H1 (cell line): ENCODE results near the gene DLG4. TPM values are rescaled to one million over a fixed set of nuclear protein-coding genes. Genes with fewer than 3 reads are reported as not detected.

Experiments used
- CTCF ChIA-PET: fragments of 300-600 bp; sonication (Branson Sonifier 250); formaldehyde crosslinking; loops from one replicate; lab custom pipeline; 2021; ENCODE audit not compliant: partially characterized antibody; lab: Charles Lee
- POLR2A ChIA-PET: fragments of 300-600 bp; sonication (Branson Sonifier 250); formaldehyde crosslinking; loops from one replicate; lab custom pipeline; 2021; ENCODE audit warnings: inconsistent platforms; ENCODE audit not compliant: partially characterized antibody; lab: Charles Lee
- DNase-seq, 2 experiments: peaks; one replicate each; pipeline versions ENCODE4 v3.0.0 to v3.0.0-alpha.2; 2010 to 2022; ENCODE audit warnings: low spot score in 2 of 2, low read depth in 1 of 2, mixed read lengths in 1 of 2
- FAIRE-seq: peaks from 2 replicates; lab custom pipeline; 2011; peaks lifted over from hg19 to GRCh38; lab: Jason Lieb, UNC
- H2AFZ ChIP-seq: 2 replicates; pipeline ENCODE4 v1.8.1; 2012; ENCODE audit warnings: low read length, inconsistent platforms
- H2AK5ac ChIP-seq: 2 replicates; pipeline ENCODE4 v1.6.1; 2013; ENCODE audit warnings: low read depth, low read length
- H2BK120ac ChIP-seq: replicated peaks from 2 replicates; pipeline ENCODE3; 2013; ENCODE audit warnings: low read depth, low read length, inconsistent platforms
- H2BK12ac ChIP-seq: 2 replicates; pipeline ENCODE4 v1.6.1; 2013; ENCODE audit warnings: low read depth, low read length
- H2BK15ac ChIP-seq: 2 replicates; pipeline ENCODE4 v1.6.1; 2013; ENCODE audit warnings: low read length
- H2BK20ac ChIP-seq: 2 replicates; pipeline ENCODE4 v1.6.1; 2013; ENCODE audit warnings: low read length
- H2BK5ac ChIP-seq: 2 replicates; pipeline ENCODE4 v1.6.1; 2013; ENCODE audit warnings: low read depth, low read length
- H3K14ac ChIP-seq: 2 replicates; pipeline ENCODE4 v1.6.1; 2013; ENCODE audit warnings: inconsistent platforms; ENCODE audit not compliant: insufficient read length
- H3K18ac ChIP-seq: 2 replicates; pipeline ENCODE4 v1.6.1; 2013; ENCODE audit warnings: low read length; ENCODE audit errors: extremely low read depth
- H3K23ac ChIP-seq: 2 replicates; pipeline ENCODE4 v1.6.1; 2013; ENCODE audit warnings: inconsistent platforms; ENCODE audit not compliant: insufficient read length
- H3K23me2 ChIP-seq: 2 replicates; pipeline ENCODE4 v1.6.1; 2013; ENCODE audit warnings: low read depth, low read length
- H3K27ac ChIP-seq: 2 replicates; pipeline ENCODE4 v1.6.1; 2011; ENCODE audit warnings: low read depth, low read length, inconsistent platforms
- H3K27me3 ChIP-seq, 4 experiments: replicated peaks in 1 of 4; 1 replicate in 1 of 4; 2 replicates in 3 of 4; pipeline versions ENCODE4 v1.6.1 to v1.8.1; 2011 to 2013; ENCODE audit warnings: low read length in 3 of 4, mild to moderate bottlenecking in 3 of 4, inconsistent platforms in 2 of 4, mixed read lengths in 2 of 4, moderate library complexity in 1 of 4; ENCODE audit not compliant: control insufficient read depth in 3 of 4, insufficient read depth in 3 of 4; ENCODE audit errors: extremely low read depth in 1 of 4
- H3K36me3 ChIP-seq, 4 experiments: 2 replicates each; pipeline versions ENCODE4 v1.6.1 to v1.8.1; 2011 to 2013; ENCODE audit warnings: mild to moderate bottlenecking in 4 of 4, low read length in 3 of 4, moderate library complexity in 2 of 4, control low read depth in 1 of 4, inconsistent platforms in 1 of 4; ENCODE audit not compliant: insufficient read depth in 4 of 4, control insufficient read depth in 2 of 4
- H3K4ac ChIP-seq: replicated peaks from 2 replicates; pipeline ENCODE3; 2013; ENCODE audit warnings: low read length, low read depth, mixed read lengths, inconsistent platforms; ENCODE audit not compliant: insufficient read length
- H3K4me1 ChIP-seq, 4 experiments: replicated peaks in 1 of 4; 1 replicate in 1 of 4; 2 replicates in 3 of 4; pipeline versions ENCODE4 v1.6.1 to v1.8.1; 2011 to 2013; ENCODE audit warnings: low read length in 3 of 4, inconsistent platforms in 2 of 4, mixed read lengths in 1 of 4; ENCODE audit not compliant: insufficient read depth in 4 of 4, control insufficient read depth in 3 of 4
- H3K4me2 ChIP-seq, 2 experiments: 2 replicates each; pipeline versions ENCODE4 v1.6.1 to v1.8.1; 2011 to 2013; ENCODE audit warnings: low read depth in 2 of 2, low read length in 2 of 2, control low read depth in 1 of 2, inconsistent platforms in 1 of 2, mild to moderate bottlenecking in 1 of 2; ENCODE audit not compliant: insufficient read depth in 1 of 2
- H3K4me3 ChIP-seq, 4 experiments: fragments of 200-600, 300-600 bp in 1 of 4; sonication (generic), shearing (Covaris generic), sonication (Bioruptor Twin) in 1 of 4; 2 replicates each; pipeline versions ENCODE4 v1.5.1 to v1.8.1; 2011 to 2016; ENCODE audit warnings: low read length in 4 of 4, low read depth in 3 of 4, control low read depth in 2 of 4, inconsistent platforms in 2 of 4, mild to moderate bottlenecking in 2 of 4, mixed read lengths in 1 of 4, moderate library complexity in 1 of 4; ENCODE audit not compliant: insufficient read depth in 2 of 4; ENCODE audit errors: extremely low read depth in 1 of 4
- H3K56ac ChIP-seq: replicated peaks from 2 replicates; pipeline ENCODE3; 2013; ENCODE audit warnings: low read depth, mild to moderate bottlenecking, mixed read lengths, low read length, inconsistent platforms; ENCODE audit not compliant: insufficient read length
- H3K79me1 ChIP-seq: 2 replicates; pipeline ENCODE4 v1.6.1; 2013; ENCODE audit warnings: low read depth, low read length, control low read depth
- H3K79me2 ChIP-seq, 2 experiments: 2 replicates each; pipeline versions ENCODE4 v1.6.1 to v1.8.1; 2012 to 2013; ENCODE audit warnings: low read length in 2 of 2, mild to moderate bottlenecking in 2 of 2, inconsistent platforms in 1 of 2; ENCODE audit not compliant: insufficient read depth in 2 of 2, control insufficient read depth in 1 of 2
- H3K9ac ChIP-seq, 4 experiments: replicated peaks in 1 of 4; 1 replicate in 1 of 4; 2 replicates in 3 of 4; pipeline versions ENCODE4 v1.6.1 to v1.8.1; 2011 to 2013; ENCODE audit warnings: low read depth in 3 of 4, low read length in 3 of 4, control low read depth in 2 of 4, mild to moderate bottlenecking in 2 of 4, moderate library complexity in 2 of 4, inconsistent platforms in 1 of 4; ENCODE audit errors: extremely low read depth in 1 of 4
- H3K9me3 ChIP-seq, 2 experiments: 2 replicates each; pipeline versions ENCODE4 v1.6.1 to v1.8.1; 2012 to 2013; ENCODE audit warnings: mild to moderate bottlenecking in 2 of 2, moderate library complexity in 2 of 2, control low read depth in 1 of 2, inconsistent platforms in 1 of 2, low read depth in 1 of 2, low read length in 1 of 2, mixed read lengths in 1 of 2; ENCODE audit not compliant: insufficient read depth in 2 of 2
- H4K20me1 ChIP-seq, 2 experiments: replicated peaks in 1 of 2; 2 replicates each; pipeline versions ENCODE3 to v1.8.1; 2011 to 2013; ENCODE audit warnings: inconsistent platforms in 2 of 2, low read length in 2 of 2, mild to moderate bottlenecking in 1 of 2; ENCODE audit not compliant: insufficient read depth in 2 of 2, control insufficient read depth in 1 of 2
- H4K5ac ChIP-seq: 2 replicates; pipeline ENCODE4 v1.6.1; 2013; ENCODE audit warnings: low read length, low read depth, mixed read lengths, inconsistent platforms; ENCODE audit not compliant: insufficient read length
- H4K8ac ChIP-seq: 2 replicates; pipeline ENCODE4 v1.8.0; 2013; ENCODE audit warnings: mild to moderate bottlenecking, moderate library complexity, low read length, inconsistent platforms; ENCODE audit not compliant: insufficient read depth; ENCODE audit errors: extremely low read depth
- H4K91ac ChIP-seq: replicated peaks from 2 replicates; pipeline ENCODE3; 2013; ENCODE audit warnings: low read length, mixed read lengths, inconsistent platforms; ENCODE audit not compliant: insufficient read length
- HDAC2 ChIP-seq, 2 experiments: fragments of 300-600 bp in 1 of 2; sonication (generic) in 1 of 2; IDR thresholded peaks; 2 replicates each; pipeline ENCODE4 v1.6.1; 2011 to 2012; ENCODE audit warnings: low read depth in 2 of 2, low read length in 2 of 2, mild to moderate bottlenecking in 2 of 2, moderate library complexity in 2 of 2, borderline replicate concordance in 1 of 2, inconsistent platforms in 1 of 2
- MAFK ChIP-seq: IDR thresholded peaks from 2 replicates; pipeline ENCODE4 v1.6.1; 2012; ENCODE audit warnings: low read depth, mild to moderate bottlenecking, improper control_type of control experiment, low read length
- PHF8 ChIP-seq: fragments of 200-600 bp; sonication (generic); conservative IDR thresholded peaks from 2 replicates; pipeline ENCODE4 v1.7.1; 2012; ENCODE audit warnings: low read depth, mild to moderate bottlenecking, inconsistent platforms, low read length, moderate library complexity
- POLR2A ChIP-seq, 2 experiments: IDR thresholded peaks; 1 replicate in 1 of 2; 2 replicates in 1 of 2; pipeline ENCODE4 v1.6.1; 2011; ENCODE audit warnings: low read depth in 2 of 2, low read length in 2 of 2, mild to moderate bottlenecking in 2 of 2; ENCODE audit errors: control extremely low read depth in 1 of 2
- POLR2AphosphoS5 ChIP-seq: IDR thresholded peaks from 2 replicates; pipeline ENCODE4 v1.6.1; 2011; ENCODE audit warnings: low read depth, low read length
- RBBP5 ChIP-seq: IDR thresholded peaks from 2 replicates; pipeline ENCODE4 v1.7.1; 2012; ENCODE audit warnings: low read depth, mild to moderate bottlenecking, inconsistent platforms, low read length, moderate library complexity, borderline replicate concordance
- SAP30 ChIP-seq: fragments of 300-600 bp; sonication (generic); IDR thresholded peaks from 2 replicates; pipeline ENCODE4 v1.7.1; 2012; ENCODE audit warnings: low read length, moderate library complexity, mild to moderate bottlenecking, inconsistent platforms; ENCODE audit not compliant: insufficient read depth, insufficient replicate concordance
- TAF1 ChIP-seq: IDR thresholded peaks from 2 replicates; pipeline ENCODE4 v1.6.1; 2011; ENCODE audit warnings: mild to moderate bottlenecking, low read depth, low read length
- TAF7 ChIP-seq: optimal IDR thresholded peaks from 2 replicates; pipeline ENCODE3; 2011; ENCODE audit warnings: low read depth, mild to moderate bottlenecking, inconsistent platforms, low read length, moderate library complexity, borderline replicate concordance
- WGBS, 2 experiments: shearing (Covaris generic) in 1 of 2; methylation state at CpG; one replicate each; pipeline versions ENCODE4 v1.1.6 to v1.1.7; 2013 to 2015; ENCODE audit warnings: low lambda C conversion rate in 2 of 2, mixed read lengths in 2 of 2, inconsistent platforms in 1 of 2, low coverage in 1 of 2, missing lambda C conversion rate in 1 of 2; ENCODE audit not compliant: insufficient replicate concordance in 2 of 2, insufficient coverage in 1 of 2, insufficient read length in 1 of 2; ENCODE audit errors: extremely low coverage in 1 of 2, missing lambda C conversion rate in 1 of 2; 5-methylcytosine and 5-hydroxymethylcytosine counted together
- polyA plus RNA-seq, 7 experiments: library from polyadenylated mRNA; depleted of rRNA in 3 of 7; stranded (reverse) in 5 of 7; unstranded in 2 of 7; fragments of >200 nt in 5 of 7; fragments of 200-250 nt in 2 of 7; gene quantifications; 1 replicate in 5 of 7; 2 replicates in 1 of 7; 4 replicates in 1 of 7; pipeline versions ENCODE4 v1.2.1 to v1.2.3, GENCODE V29; 2011 to 2013; ENCODE audit warnings: missing spikeins in 2 of 7, mixed read lengths in 2 of 7
- total RNA-seq: library from RNA; stranded (reverse); fragmentation: NEBNext Ultra II Directional; extraction: Animal tissue kit (Norgen Biotek cat#: 25700); gene quantifications from 2 replicates; pipeline ENCODE4 v1.2.1, GENCODE V29; 2021
- TF ChIP-seq, protein P1 (sequence below): IDR thresholded peaks from 2 replicates; pipeline ENCODE4 v1.6.1; 2012; ENCODE audit warnings: inconsistent platforms

The DLG4 gene
- total and polyA plus RNA-seq, 2 of the 8 experiments (the other 6 are each of a cell fraction or from before 2014, with no cell fraction given), result 18.9 to 45.9 TPM

DNA sequence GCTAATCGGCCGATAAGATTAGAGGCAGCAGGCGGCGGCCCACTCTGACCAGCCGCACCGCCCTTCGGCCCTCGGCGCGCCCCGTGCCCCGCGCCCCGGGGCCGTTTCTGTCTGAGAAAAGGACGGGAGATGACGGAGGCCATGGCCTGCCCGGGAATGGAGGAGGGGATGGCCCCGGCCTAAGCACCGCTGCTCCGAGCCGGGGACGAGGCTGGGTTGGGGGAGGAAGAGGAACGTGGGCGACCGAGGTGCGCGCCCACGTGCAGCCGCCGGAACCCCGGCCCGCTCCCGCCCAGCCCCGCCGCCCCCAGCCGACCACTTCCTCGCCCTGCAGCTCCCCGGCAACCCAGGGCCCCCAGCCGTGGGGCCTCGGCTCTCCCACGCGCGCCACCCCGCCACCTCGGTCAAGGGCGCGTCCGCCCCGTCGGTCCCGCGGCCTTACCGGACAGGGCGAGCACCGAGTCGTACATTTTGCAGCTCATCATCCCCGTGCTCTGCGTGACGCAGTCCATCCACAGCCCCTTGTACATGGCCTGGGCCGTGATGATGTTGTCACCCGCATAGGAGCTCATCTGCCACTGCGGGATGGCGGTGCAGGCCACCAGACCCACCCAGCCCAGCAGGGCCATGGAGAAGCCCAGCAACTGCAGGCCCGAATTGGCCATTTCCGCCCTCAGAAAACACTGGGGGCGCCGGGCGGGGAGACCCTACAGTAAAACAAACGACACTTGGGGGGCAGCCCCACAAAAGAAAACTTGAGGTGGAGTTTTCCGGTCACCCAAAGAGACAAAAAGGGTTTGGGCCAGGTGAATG is 41.9 kb upstream of the DLG4 start:
- FAIRE-seq, result no peak
- Histone ChIP-seq H3K27me3 (no peaks in the 10 kb centered on the region), H3K4me2 (peak overlapping the region; percentile 91 to 97), H3K56ac (peak overlapping the region; percentile 61), H3K9ac (peak overlapping the region; percentile 94 to 98 (median 98)), H2BK12ac (peak overlapping the region; percentile 98), H3K4me3 (peak overlapping the region; percentile 93 to 98 (median 96)), H3K79me2 (peaks cover 0 to 31% of the 10 kb centered on the region in 2 experiments; a peak in 2 of 4 replicates), H2AK5ac (peak overlapping the region; percentile 99; the same call in 1 of the 2 replicates), H4K91ac (peak overlapping the region; percentile 95), H2BK15ac (no peak overlapping the region), H3K4ac (peak overlapping the region; percentile 96), H3K36me3 (peaks cover 0 to 31% (median 12%) of the 10 kb centered on the region in 4 experiments; a peak in 5 of 8 replicates), H3K23ac (no peak overlapping the region), H2BK120ac (no peak overlapping the region), H4K5ac (peak overlapping the region; percentile 67), H3K79me1 (peaks cover 9% of the 10 kb centered on the region), H3K18ac (peak overlapping the region; percentile 87), H3K14ac (peak overlapping the region; percentile 73), H2BK20ac (no peak overlapping the region), H4K20me1 (peaks cover 6 to 11% of the 10 kb centered on the region in 2 experiments), H3K27ac (peak overlapping the region; percentile 91), H2BK5ac (peak overlapping the region; percentile 98), H3K9me3 (no peaks in the 10 kb centered on the region), H3K23me2 (peaks cover 13% of the 10 kb centered on the region), H2AFZ (no peak overlapping the region), H4K8ac (peak overlapping the region; percentile 98), H3K4me1 (peaks cover 5 to 15% (median 6%) of the 10 kb centered on the region in 4 experiments; a peak in 6 of 7 replicates)
- DNase-seq, result peak in 1 of 2 experiments; percentile 60
- CTCF ChIA-PET, result interaction anchor here (1.0 to 1.5 kb wide), 3 partner anchors 10 to 48 kb away, joined by 3 to 4 read pairs (median 4); partner anchors contain the start of gene CTDNEP1
- POLR2A ChIA-PET, result interaction anchor here (0.5 to 13.7 kb wide), 24 partner anchors 9 to 663 kb away, joined by 3 to 159 read pairs (median 6); partner anchors contain the start of genes ACADVL, CTDNEP1, DLG4 and DVL2
- 1% methylated on average over 50 of the region's 71 CpGs; no CpG with 5 or more reads in 1 of the 2 experiments for WGBS, 2 experiments
- TF ChIP-seq MAFK (no peak), SAP30 (peak; percentile 68), POLR2A (IDR thresholded peaks at IDR 0.05; ENCODE audit: control extremely low read depth in 1 of 2, low read depth in 2 of 2, low read length in 2 of 2) (peak; percentile 12 to 91), HDAC2 (IDR thresholded peaks at IDR 0.05; ENCODE audit: borderline replicate concordance in 1 of 2, low read depth in 2 of 2, low read length in 2 of 2) (0 out of 4 replicates have a peak, but pooled peaks of 1 of the 2 experiments have one; percentile 32), TAF1 (no peak), PHF8 (no peak; the same call in none of the 2 replicates), POLR2AphosphoS5 (peak; percentile 99), TAF7 (peak; percentile 70), RBBP5 (peak; percentile 10; the same call in 1 of the 2 replicates)
- TF ChIP-seq, protein P1, sequence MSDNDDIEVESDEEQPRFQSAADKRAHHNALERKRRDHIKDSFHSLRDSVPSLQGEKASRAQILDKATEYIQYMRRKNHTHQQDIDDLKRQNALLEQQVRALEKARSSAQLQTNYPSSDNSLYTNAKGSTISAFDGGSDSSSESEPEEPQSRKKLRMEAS, result peak; percentile 21
